ENCODE results near the gene MYOG.

- TF ChIP-seq CTCF (IDR thresholded peaks at IDR 0.05; ENCODE audit: poor library complexity): peak; percentile 41
- no peak for TF ChIP-seq EZH2 (IDR thresholded peaks at IDR 0.05; ENCODE audit: borderline replicate concordance)
Measured at GRCh38 chr1:203126151-203126865, 40.5 kb upstream of the MYOG start.
